Dendritic cell treated with granulocyte-macrophage colony-stimulating factor and Interleukin-4, amounts not matched to agents 40 ng/mL and 50 ng/mL, for 4 days (primary cell): ENCODE measurements around the gene BCAS4.

ENCODE experiments used
- H3K27ac Mint-ChIP-seq: one replicate; pipeline ENCODE4 v1.8.0; 2022; ENCODE audit warnings: mild to moderate bottlenecking, mixed read lengths
- H3K27me3 Mint-ChIP-seq: one replicate; pipeline ENCODE4 v1.8.0; 2022; ENCODE audit warnings: mild to moderate bottlenecking, mixed read lengths
- H3K36me3 Mint-ChIP-seq: one replicate; pipeline ENCODE4 v1.8.0; 2022; ENCODE audit warnings: low read depth, mixed read lengths
- H3K4me1 Mint-ChIP-seq: one replicate; pipeline ENCODE4 v1.8.0; 2022; ENCODE audit warnings: low read depth, mixed read lengths
- H3K4me3 Mint-ChIP-seq: one replicate; pipeline ENCODE4 v1.8.0; 2022; ENCODE audit warnings: mild to moderate bottlenecking, moderate library complexity, mixed read lengths
- H3K9me3 Mint-ChIP-seq: one replicate; pipeline ENCODE4 v1.8.0; 2022; ENCODE audit warnings: mixed read lengths
- intact Hi-C: fragments of 100-400 bp; cut with micrococcal nuclease; formaldehyde crosslinking; loops from one replicate; pipeline ENCODE4 v1.15.0; 2022

BCAS4 gene

GRCh38 chr20:50837532-50838321 lies 42.9 kb downstream of the BCAS4 start:
- Mint-ChIP-seq H3K27ac (no peak overlapping the region), H3K9me3 (no peaks in the 10 kb centered on the region), H3K27me3 (no peaks in the 10 kb centered on the region), H3K36me3 (no peaks in the 10 kb centered on the region), H3K4me1 (no peaks in the 10 kb centered on the region), H3K4me3 (no peak overlapping the region)
- intact Hi-C loops, result no loop called here

DNA sequence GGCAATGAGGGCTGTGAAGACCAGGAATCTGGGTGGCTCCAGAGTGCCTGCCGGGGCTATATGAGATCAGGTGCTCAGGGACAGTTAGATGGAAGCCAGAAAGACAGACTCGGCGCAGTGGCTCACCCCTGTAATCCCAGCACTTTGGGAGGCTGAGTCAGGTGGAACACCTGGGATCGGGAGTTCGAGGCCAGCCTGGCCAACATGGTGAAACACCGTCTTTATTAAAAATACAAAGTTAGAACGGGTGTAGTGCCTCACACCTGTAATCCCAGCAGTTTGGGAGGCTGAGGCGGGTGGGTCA lies 43.4 kb downstream of the BCAS4 start:
- intact Hi-C loops, result no loop called here
- Mint-ChIP-seq H3K4me3 (no peak overlapping the region), H3K9me3 (no peaks in the 10 kb centered on the region), H3K4me1 (no peaks in the 10 kb centered on the region), H3K27me3 (no peaks in the 10 kb centered on the region), H3K36me3 (no peaks in the 10 kb centered on the region), H3K27ac (no peak overlapping the region)

DNA sequence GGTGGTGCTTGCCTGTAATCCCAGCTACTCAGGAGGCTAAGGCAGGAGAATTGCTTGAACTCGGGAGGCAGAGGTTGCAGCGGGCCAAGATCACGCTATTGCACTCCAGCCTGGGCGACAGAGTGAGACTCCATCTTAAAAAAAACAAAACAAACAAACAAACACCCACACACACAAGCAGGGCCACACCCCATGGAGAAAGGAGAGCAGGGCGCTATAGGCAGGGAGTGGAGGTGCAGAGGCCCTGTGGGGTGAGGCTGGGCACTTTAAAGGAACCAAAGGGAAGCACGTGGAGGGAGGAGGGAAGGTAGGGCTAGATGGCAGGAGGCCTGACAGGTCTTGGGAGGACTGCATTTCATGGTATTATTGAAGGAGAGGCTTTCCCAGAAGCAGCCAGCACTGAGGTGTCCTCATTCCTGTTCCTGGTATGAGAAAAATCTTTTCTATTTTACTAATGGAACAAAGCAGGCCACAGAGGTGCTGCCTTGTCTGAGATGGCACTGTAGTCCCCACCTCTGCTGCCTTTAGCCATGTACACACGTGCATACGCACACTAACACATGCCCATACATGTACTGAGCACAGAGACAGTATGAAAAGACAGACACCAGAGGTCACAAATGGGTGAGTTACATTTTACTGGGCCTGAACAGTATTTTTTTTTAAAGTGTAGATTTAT lies 44.0 kb downstream of the BCAS4 start:
- Mint-ChIP-seq H3K36me3 (no peaks in the 10 kb centered on the region), H3K4me3 (no peak overlapping the region), H3K4me1 (no peaks in the 10 kb centered on the region), H3K27me3 (no peaks in the 10 kb centered on the region), H3K27ac (no peak overlapping the region), H3K9me3 (no peaks in the 10 kb centered on the region)
- intact Hi-C loops, result no loop called here

DNA sequence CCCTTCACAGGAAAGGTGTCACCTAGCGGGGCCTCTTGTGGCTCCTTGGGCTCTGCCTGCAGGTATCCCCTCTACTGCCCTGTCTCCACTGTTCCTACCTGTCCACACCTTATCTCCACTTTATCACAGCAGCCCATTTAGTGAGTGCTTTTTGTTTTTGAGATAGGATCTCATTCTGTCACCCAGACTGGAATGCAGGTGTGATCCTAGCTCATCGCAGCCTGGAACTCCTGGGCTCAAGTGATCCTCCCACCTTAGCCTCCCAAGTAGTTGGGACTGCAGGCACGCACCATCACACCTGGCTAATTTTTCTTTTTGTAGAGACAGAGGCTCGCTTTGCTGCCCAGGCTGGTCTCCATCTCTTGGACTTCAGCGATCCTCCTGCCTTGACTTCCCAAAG lies 48.0 kb downstream of the BCAS4 start:
- no peak overlapping the region for H3K27ac Mint-ChIP-seq
- H3K4me3 Mint-ChIP-seq, result no peak overlapping the region
- no peaks in the 10 kb centered on the region for H3K36me3 Mint-ChIP-seq
- intact Hi-C loops, result no loop called here
- H3K27me3 Mint-ChIP-seq, result no peaks in the 10 kb centered on the region
- no peaks in the 10 kb centered on the region for H3K9me3 Mint-ChIP-seq
- H3K4me1 Mint-ChIP-seq, result no peaks in the 10 kb centered on the region

- no peak overlapping the region for H3K4me3 Mint-ChIP-seq
- H3K9me3 Mint-ChIP-seq, result no peaks in the 10 kb centered on the region
- intact Hi-C loops, result no loop called here
- no peaks in the 10 kb centered on the region for H3K27me3 Mint-ChIP-seq
- no peak overlapping the region for H3K27ac Mint-ChIP-seq
- H3K4me1 Mint-ChIP-seq, result peaks cover 6% of the 10 kb centered on the region
- no peaks in the 10 kb centered on the region for H3K36me3 Mint-ChIP-seq
These were observed 48.7 kb downstream of the BCAS4 start for GRCh38 chr20:50843331-50844276.

GRCh38 chr20:50844430-50845100 lies 49.7 kb downstream of the BCAS4 start:
- H3K36me3 Mint-ChIP-seq, result no peaks in the 10 kb centered on the region
- H3K4me1 Mint-ChIP-seq, result peaks cover 16% of the 10 kb centered on the region
- H3K9me3 Mint-ChIP-seq, result no peaks in the 10 kb centered on the region
- H3K4me3 Mint-ChIP-seq, result no peak overlapping the region
- H3K27ac Mint-ChIP-seq, result no peak overlapping the region
- H3K27me3 Mint-ChIP-seq, result peaks cover 4% of the 10 kb centered on the region
- intact Hi-C loops, result no loop called here

DNA sequence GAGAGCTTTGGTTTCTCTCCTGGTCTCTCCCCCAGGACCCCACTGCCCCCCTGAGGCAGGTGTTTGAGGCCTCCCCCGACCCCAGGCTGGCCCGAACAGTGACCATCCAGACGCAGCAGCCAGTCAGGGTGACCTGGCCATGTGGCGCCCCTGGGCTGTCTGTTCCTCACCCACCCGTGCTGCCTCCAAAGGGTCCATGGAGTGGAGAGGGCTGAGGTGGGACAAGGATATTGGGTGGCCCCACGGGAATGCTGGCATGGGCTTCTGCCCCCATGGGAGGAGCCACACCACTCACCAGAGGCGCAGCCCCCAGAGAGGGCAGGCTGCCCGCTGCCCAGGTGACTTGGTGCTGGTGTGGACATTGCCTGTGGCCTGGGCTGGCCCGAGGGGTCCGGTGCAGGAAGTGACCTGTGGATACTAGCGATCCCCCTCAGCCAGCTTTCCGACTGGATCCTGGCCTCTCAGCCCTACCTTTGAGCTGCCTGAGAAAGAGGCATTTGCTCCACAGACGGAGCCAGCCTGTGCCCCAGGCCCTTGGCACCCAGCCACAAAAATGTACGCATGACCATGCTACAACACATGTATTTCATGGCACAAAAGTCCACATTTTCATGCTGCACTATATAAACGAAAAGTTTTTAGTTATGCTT lies 50.8 kb downstream of the BCAS4 start:
- no peaks in the 10 kb centered on the region for H3K9me3 Mint-ChIP-seq
- peaks cover 4% of the 10 kb centered on the region for H3K27me3 Mint-ChIP-seq
- intact Hi-C loops, result no loop called here
- no peak overlapping the region for H3K27ac Mint-ChIP-seq
- H3K4me1 Mint-ChIP-seq, result peaks cover 16% of the 10 kb centered on the region
- no peak overlapping the region for H3K4me3 Mint-ChIP-seq
- no peaks in the 10 kb centered on the region for H3K36me3 Mint-ChIP-seq

GRCh38 chr20:50848341-50848808 lies 53.5 kb downstream of the BCAS4 start:
- Mint-ChIP-seq H3K27me3 (peaks cover 4% of the 10 kb centered on the region), H3K36me3 (no peaks in the 10 kb centered on the region), H3K9me3 (no peaks in the 10 kb centered on the region), H3K4me1 (peaks cover 16% of the 10 kb centered on the region), H3K4me3 (no peak overlapping the region), H3K27ac (no peak overlapping the region)
- intact Hi-C loops, result no loop called here

DNA sequence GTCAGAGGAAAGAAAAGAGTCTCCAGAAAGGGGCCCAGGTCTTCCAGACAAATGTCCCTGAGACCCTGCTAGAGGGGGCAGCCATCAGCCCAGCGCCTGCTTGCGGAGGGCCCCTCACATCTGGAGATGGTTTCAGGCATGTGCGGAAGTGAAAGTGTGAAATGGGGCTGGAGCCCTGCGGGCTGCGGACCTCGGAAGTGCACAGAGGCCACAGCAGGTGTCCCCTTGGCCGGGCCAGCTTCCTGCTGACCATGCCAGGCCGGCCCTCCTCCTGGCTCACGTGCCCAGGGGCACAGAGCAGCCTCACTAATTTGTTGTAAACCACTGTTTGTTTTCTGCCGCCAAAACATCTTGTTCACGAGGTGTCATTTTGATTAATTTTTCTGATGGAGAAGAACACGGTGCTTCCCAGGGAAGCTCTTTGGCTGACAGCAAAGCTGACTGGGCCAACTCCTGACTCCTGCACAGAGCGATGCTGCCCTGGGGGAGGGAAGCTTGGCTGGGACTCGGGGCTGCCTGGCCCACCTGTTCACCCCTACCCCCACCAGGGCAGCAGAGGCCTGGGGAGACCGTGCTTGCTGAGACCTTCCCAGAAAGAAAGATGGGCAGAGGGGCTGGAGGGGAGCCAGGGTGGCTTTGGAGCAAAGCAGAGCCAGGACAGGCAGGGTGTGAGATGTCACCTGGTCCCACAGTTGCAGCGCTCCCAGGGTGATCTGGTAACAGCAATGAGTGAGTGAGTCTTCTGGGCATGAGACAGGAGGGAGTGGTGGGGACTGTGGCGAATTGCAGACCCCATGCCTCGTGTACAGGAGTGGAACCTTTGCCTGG lies 54.2 kb downstream of the BCAS4 start:
- Mint-ChIP-seq H3K4me3 (no peak overlapping the region), H3K4me1 (peaks cover 16% of the 10 kb centered on the region), H3K9me3 (no peaks in the 10 kb centered on the region), H3K27ac (peak overlapping the region; percentile 9), H3K27me3 (peaks cover 4% of the 10 kb centered on the region), H3K36me3 (no peaks in the 10 kb centered on the region)
- intact Hi-C loops, result no loop called here

DNA sequence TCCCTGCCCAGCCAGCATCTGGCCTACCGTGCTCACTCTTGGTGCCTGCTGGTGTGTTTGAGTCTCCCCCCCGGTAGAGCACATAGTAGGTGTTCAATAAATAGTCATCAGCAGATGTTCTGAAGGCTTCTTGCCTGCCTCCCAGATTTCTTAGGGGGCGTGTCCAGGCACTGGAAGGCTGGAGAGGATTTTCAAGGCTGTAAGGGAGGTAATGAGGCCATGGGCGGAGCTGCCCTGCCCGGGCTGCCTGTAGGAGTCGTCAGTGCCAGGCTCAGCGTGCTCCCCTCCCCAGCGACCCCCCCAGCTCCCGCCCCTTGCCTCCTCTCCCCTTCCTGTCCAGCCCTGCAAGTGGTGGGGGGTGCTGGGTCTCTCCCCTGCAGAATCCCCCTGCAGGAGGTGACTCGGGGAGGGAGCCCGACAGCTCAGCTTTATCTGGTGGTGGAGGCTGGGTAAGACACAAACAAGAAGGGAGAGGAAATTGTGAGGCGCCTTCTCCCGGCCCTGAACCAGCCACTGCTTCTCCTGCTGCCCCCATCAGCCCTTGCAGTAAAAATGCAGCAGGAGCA lies 55.9 kb downstream of the BCAS4 start:
- intact Hi-C loops, result no loop called here
- no peak overlapping the region for H3K4me3 Mint-ChIP-seq
- no peak overlapping the region for H3K27ac Mint-ChIP-seq

GRCh38 chr20:50852085-50852484 lies 57.2 kb downstream of the BCAS4 start:
- Mint-ChIP-seq H3K4me3 (no peak overlapping the region), H3K4me1 (peaks cover 21% of the 10 kb centered on the region), H3K36me3 (no peaks in the 10 kb centered on the region), H3K9me3 (no peaks in the 10 kb centered on the region), H3K27ac (no peak overlapping the region), H3K27me3 (peaks cover 4% of the 10 kb centered on the region)
- intact Hi-C loops, result no loop called here

More for the DNA sequence above, 55.9 kb downstream of the BCAS4 start:
- peaks cover 4% of the 10 kb centered on the region for H3K27me3 Mint-ChIP-seq
- peaks cover 21% of the 10 kb centered on the region for H3K4me1 Mint-ChIP-seq
- no peaks in the 10 kb centered on the region for H3K36me3 Mint-ChIP-seq
- no peaks in the 10 kb centered on the region for H3K9me3 Mint-ChIP-seq

GRCh38 chr20:50854506-50855249 lies 59.8 kb downstream of the BCAS4 start:
- Mint-ChIP-seq H3K4me3 (no peak overlapping the region), H3K4me1 (peaks cover 5% of the 10 kb centered on the region), H3K9me3 (no peaks in the 10 kb centered on the region), H3K27ac (no peak overlapping the region), H3K36me3 (no peaks in the 10 kb centered on the region), H3K27me3 (no peaks in the 10 kb centered on the region)
- intact Hi-C loops, result no loop called here
